CD4-positive, alpha-beta T cell treated with Interferon gamma for 1 hour (primary cell): ENCODE measurements around the gene PUM1.

Experiments
- DNase-seq: peaks from one replicate; pipeline ENCODE4 v3.0.0-alpha.2; 2020

PUM1 gene

DNA sequence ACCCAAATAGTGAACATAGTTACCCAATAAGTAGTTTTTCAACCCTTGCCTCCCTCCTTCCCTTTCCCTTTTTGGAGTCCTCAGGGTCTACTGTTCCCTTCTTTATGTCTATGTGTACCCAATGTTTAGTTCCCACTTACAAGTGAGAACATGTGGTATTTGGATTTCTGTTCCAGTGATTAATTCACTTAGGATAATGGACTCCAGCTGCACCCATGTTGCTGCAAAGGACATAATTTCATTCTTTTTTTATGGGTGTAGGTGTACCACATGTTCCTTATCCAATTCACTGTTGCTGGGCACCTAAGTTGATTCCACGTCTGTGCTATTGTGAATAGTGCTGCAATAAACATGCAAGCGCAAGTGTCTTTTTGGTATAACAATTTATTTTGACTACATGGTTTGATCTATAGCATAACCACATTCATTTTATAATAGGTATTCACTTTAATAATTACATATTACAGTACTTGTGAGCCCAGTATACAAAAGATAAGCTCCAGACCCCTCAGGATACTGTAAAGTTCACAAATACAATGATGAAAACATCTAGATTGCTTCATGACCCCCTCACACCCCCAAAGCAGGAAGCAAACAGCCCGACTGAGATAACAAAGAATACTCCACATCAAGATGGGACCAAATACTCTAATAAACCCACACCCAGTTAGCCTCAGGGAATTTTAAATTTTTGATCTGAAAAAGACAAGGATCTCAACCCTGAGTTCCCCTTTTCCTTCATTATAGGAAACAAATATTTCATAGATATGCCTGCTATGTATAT is 45.3 kb downstream of the PUM1 start:
- no peak for DNase-seq

DNA sequence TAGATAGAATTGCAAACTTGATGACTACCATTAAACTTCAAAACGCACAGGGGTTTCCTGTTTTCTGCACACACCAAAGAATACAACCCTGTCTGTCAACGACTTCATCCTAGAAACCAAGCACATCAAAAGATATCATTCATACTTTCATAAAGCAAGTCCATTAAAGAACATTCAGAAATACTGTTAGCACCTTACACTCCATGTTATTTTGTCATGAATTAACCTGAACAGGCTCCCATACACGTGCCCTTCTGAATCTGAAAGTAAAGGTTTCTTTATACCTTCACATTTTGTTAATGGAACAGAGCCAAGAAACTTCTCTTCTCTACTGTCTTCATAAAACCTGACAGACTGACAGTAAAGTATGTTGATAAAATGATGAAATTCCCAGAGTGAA is 46.1 kb downstream of the PUM1 start:
- DNase-seq, result no peak

DNA sequence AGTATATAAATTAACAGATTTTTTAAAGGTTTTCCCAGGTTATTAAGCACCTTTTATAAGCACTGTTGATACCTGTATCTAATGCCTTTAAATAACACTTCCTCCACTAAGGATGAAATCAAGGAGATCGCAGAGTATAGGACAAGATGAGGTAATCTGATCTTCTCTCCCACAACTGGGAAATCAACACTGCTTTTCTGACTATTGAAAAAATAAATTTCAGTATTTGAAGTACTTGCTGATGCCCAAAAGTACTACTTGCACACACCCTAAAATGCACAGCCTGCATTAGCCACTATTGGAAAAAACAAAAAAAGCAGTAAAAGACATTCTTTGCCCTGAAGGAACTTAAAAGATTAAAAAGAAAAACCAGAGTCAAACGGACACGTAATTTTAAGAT is 48.6 kb downstream of the PUM1 start:
- no peak for DNase-seq

DNA sequence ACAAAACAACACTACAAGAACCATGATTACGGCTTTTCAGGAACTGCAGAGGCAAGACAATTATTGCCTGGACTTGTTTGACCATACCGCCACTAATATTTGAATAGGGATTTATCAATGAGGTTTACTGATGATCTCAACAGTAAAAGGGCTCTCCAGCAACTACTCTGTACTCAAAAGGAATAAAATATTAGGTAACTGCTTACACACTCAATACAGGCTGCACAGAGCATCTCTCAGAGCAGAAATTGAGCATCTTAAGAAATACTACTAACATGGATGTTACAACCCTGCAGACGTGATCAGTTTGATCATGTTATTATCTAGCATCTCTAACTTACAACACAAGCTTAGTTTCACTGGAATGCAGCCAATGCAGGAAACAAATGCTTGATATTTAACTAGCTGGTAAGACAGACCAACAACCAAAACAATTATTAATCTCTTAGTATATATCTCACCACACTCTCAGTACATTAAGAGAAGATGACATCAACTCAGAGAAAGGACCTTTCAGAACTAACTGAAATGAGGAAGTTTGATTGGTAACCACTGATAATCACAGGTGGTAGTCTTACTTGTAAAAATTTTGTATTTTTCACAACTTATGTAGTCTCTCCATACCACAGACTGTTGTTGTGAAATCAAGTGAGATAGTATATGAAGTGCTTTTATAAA is 52.2 kb downstream of the PUM1 start:
- no peak for DNase-seq

DNA sequence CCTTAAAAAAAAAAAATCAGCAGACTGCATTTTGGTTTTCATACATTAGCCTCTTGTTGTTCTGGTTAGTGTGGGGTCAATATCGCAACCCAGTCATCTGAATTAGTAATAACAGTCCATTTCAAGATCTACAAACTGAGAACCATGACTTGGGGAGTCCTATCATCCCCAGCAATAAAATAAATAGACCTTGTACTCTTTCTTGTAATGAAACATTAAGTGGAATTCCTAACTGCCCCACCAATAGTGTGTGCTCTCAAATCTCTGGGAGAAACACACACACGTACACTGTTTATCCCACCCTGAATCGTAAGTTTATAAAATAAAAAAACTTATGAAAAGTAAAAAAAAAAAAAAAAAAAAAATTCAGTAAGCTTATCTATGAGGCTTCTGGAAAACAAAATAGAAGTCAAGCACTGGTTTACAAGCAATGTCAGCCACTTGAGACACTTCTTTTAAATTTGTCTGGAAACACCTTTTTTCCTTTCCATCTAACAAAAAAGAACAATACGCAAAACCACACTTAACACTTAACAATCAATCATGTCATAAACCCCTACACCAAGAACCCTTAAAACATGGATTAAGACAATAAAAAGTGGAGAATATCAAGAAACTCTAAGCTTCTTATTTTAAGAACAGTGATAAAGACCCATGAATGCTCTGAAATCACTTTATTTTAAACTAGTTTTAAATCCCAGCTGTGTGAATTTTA is 53.1 kb downstream of the PUM1 start:
- DNase-seq, result no peak

DNA sequence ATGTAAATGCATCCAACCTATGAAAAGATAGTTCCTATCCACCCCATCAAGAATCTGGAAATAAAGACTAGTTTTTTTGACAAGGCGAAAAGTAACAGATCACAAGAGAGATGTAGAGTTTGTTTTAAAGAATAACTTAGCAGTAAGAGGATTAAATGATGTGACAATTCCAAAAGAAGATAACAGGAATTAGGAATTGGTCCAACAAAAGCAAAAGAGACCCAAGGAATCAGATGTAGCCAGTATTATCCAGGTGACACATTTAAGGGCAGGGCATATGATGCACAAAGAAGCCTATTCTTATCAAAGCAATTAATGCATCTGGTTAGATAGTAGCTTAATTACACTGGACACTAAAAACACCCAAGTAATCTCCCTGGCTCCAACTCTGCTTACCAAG is 53.8 kb downstream of the PUM1 start:
- no peak for DNase-seq

DNA sequence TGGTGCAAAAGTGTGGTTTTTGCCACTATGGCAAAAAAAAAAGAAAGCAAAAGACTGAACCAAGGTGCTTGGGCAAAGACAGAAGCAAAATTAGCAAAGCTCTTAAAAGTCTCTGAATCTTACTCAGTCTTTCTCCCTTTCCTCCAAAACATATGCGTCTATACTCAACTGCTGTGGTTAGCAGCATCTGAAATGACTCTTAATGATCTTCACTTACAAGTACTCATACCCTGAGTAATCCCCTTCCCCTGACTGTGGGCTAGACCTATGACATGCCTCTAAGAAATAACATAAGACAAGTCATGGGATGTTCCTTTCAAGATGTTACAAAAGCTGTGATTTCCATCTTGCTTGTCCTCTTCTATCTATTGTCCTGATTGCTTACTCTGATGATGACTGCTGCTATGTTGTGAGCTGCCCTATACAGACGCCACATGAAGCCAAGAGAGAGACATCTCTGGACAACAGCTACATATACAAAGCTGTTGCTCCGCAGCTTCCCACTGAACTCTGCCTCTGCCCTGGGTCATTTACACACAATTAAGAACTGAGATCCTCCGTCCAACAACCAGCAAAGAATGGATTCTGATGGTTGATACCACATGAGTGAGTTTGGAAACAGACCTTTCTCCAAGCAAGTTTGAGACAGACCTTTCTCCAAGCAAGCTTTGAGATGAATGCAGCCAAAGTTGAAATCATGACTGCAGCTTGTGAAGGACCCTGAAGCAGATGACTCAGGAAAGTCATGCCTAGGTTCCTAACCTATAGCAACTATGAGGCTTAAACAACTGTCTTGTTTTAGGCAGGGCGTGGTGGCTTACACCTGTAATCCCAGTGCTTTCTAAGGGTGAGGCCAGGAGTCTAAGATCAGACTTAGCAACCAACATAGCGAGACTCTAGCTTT is 55.2 kb downstream of the PUM1 start:
- no peak for DNase-seq

DNA sequence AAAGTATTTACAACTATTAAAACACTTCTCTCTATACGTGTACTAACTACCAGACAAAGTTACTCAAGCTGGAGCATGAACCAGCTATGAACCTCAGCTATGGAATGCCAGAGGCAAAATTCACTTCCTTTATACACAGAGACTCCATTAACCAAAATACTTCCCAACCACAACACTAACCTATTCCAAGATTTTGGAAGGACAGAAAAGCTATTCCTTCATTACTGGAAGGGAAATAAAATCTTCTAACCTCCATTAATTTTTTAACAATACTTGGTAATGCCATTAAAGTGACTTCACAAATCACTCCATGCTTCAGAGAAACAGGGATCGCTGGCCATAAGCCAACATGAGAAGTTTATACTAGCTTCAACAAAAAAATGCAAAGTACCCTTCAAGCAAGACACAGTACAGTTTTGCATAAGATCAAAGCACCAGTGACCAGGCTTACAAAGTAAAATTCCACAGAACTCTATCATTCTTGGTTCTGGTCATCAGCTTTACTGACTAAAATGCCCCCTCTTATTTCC is 58.0 kb downstream of the PUM1 start:
- DNase-seq, result no peak

DNA sequence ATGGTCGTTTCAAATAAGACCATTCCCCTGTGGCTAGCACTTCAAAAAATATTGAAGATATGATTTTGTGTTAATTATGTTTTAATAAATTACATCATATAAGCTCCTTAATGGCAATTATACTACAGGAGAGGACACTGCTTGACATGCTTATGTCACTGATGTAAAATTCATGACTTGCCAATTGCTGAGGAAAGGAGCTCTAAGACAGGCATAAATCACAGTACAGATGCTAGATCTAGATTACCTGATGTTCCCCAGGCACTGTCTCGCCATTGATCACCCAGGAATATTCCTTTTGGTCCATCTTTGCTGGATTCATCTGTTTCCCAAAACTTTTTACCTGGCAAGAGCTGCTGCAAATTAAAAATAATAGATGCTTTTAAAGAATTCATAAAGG is 58.8 kb downstream of the PUM1 start:
- DNase-seq, result no peak

DNA sequence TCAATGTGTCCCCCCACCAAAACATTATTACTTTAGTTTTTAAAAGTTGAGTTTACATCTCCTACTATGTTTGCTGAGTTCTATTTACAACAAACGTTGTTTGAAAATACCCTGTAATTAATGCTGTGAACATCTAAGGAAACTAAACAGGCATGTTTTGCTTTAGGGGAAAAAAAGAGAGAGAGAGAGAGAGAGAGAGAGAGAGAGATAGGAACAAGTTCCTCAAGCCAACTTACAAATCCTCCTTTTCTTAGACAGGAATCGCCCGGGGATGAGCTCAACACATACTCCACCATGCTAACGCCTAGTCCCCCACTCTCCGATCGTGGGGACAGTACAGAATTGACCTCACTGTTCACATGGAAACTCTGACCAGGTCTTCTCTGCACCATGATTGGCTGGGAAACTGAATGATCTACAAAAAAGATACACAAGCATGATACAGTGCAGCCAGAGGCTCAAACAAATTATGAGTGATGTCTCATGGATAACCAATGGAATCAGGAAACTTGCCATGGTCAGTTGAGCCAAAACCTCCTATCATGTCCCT is 59.8 kb downstream of the PUM1 start:
- DNase-seq, result no peak

DNA sequence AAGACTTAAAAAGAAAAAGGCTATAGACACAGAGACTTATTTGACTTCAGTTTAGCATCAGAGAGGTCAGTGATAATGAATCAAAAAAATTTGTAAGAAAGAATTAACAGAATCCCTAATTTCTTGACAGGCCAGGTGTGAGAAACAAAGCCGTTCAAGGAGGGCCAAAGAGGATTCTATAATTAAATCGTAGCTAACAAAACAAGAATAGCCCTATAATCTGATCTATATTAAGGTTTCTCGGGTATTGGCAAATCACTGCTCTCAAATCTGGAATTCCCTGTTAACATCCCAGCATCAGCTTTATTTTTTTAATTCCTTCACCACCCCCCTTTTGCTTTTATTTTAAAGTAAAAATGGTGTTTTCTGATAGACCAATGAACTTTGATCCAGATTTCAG is 60.3 kb downstream of the PUM1 start:
- DNase-seq, result no peak

DNA sequence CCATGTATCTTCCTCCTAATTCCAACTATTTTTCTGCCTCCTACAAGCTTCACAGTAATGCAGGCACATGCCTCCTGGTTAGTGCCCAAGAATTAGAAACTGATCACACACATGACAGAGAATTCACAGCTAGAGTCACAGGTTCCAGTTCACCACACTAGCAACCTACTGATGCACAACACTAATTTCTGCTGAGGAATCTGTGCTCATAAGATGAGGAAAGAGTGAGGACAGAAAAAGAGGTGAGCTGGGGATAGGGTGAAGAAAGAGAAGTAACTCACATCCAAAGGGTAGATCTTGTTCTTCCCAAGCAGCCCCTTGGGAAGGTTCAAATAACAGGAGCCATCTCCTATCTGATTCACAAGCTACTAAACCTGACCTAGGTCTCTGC is 61.3 kb downstream of the PUM1 start:
- DNase-seq, result no peak

DNA sequence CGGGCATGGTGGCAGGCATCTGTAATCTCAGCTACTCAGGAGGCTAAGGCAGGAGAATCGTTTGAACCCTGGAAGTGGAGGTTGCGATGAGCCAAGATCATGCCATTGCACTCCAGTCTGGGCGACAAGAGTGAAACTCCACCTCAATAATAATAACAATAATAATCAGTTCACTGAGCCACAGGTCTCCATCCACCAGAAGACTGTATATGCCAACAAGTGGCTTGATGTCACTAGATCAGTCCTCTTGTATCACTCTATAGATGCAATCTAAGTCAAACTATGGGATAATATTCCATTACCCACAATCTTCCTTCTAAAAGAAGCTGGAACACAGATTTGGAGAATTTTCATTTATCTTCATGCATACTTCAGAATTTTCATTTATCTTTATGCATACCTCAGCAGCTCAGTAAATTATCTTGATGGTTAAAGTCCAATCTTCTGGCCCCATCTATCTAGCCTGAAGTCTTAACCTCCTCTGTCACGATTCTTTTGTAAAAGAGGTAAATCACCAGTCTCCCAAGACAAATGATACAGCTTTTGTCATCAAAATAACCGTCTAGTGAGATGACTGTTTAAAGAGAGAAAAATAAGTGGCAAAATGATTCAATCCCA is 61.8 kb downstream of the PUM1 start:
- no peak for DNase-seq

DNA sequence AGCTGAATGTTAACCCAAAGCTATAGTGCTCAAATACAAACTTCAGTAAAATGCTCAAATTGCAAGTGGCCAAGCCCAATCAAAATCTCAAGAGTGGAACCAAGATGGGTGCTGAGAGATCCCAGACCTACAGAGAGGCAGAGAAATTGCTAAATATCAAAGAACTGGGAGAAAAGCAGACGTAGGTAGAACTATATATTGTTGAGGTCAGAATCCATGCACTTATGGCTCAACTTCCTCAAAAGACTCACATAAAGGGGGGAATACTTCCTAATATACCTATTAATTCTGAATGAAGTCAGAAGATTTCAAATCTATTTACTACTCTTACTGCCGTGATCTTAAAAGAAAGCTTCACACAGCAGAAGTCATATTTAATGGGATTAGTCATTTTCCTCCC is 65.2 kb downstream of the PUM1 start:
- no peak for DNase-seq

DNA sequence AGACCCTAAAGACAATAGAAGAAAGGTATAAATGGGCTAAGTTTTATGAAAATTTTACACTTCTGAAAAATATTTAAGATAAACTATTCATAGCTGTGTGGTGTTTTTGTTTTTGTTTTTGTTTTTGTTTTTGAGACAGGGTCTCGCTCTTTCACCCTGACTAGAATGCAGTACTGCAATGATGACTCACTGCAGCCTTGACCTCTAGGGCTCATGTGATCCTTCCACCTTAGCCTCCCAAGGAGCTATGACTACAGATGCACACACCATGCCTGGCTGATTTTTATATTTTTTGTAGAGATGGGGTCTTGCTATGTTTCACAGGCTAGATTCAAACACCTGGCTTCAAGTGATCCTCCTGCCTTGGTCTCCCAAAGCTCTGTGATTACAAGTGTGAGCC is 66.6 kb downstream of the PUM1 start:
- no peak for DNase-seq

DNA sequence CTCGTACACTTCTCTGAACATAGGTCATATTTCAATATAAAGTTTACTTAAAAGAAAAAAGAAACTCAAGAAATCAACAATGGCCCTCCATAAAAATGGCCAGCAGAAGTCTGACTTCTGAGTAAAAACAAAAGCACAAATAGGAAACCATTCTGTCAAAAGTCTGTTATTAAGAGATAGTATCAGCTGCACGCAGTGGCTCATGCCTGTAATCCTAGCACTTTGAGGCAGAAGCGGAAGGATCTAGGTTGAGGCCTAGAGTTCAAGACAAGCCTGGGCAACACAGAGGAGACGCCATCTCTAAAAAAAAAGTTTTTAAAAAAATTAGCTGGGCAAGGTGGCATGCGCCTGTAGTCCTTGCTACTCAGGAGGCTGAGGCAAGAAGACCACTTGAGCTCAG is 67.3 kb downstream of the PUM1 start:
- DNase-seq, result no peak

DNA sequence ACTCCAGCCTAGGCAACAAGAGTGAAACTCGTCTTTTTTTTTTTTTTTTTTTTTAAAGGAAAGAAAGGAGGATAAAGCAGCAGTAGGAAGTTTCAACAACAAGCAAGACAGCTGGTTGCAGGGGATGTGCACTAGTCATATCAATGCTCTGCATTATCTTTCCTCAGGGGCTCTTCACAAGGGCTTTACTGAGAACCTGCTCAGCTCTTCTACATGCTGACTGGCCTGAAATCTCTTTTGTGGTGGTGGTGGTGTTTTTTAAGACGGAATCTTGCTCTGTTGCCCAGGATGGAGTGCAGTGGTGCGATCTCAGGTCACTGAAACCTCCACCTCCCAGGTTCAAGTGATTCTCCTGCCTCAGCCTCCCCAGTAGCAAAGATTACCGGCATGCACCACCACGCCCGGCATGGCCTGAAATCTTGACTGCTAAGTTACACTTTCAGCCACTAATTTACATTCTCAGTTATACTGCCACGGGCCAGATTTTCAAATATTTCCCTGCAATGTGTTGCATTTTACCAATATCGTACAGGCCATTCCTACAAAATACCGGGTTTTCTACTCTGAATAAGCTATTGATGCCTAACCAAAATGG is 68.0 kb downstream of the PUM1 start:
- DNase-seq, result no peak

DNA sequence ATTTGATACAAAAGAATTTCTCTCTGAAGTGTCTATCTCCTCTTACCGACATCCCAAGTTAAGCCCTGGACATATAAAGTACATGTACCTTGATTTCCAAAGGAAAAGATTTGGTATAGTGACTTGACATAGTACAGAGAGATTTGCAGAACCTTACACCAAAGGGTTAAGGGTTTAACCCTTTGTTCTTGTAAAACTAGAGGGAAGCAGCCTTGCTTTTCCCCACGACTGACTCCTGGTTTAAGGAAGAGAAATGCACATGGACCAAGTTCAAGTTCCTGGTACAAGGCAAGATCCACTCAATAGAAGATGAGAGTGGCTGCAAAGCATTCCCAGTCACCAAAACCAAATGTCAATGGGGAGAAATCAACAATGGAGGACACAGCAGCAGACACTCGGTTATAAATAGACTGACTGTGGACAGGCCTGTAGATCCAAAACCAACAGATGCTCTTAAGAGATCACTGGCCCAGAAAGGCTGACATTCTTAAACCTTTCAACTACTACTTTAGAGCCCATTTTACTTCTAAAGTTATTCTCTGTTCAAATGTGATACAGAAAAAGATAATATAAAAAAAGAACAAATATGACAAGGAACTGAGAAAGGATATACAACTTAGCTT is 69.4 kb downstream of the PUM1 start:
- no peak for DNase-seq

DNA sequence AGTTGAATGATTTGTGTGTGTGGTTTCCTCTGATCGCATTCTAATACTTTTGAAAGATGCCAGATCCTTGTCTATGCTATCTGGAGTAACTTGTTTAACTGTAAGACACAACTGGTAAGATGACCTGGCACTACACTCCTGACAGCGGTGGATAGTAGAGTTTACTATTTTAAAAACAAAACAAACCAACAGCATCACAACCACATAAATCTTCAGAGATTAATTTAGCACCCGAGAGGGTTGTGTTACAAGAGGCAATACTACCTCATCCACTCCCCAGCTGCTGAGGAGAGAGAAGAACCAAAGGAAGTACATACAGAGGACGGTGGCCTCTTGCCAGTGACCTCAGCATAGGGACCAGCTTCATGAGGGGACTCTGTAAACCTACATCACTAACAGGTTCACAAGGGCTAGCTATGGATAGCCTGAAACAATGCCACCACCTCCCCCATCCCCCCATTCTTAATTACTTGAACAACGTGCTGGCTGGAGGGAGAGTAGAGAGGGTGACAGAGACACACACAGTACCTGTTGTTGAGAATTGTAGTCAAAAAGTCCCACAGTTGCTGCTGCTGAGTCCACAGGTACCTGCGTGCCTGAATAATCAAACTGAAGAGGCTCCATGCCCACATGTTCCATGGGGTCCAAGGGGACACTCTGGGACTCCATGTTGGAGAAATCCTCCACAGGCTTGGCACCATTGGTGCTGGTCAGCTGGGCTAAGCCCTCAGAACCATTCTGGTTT is 73.5 kb downstream of the PUM1 start:
- no peak for DNase-seq

DNA sequence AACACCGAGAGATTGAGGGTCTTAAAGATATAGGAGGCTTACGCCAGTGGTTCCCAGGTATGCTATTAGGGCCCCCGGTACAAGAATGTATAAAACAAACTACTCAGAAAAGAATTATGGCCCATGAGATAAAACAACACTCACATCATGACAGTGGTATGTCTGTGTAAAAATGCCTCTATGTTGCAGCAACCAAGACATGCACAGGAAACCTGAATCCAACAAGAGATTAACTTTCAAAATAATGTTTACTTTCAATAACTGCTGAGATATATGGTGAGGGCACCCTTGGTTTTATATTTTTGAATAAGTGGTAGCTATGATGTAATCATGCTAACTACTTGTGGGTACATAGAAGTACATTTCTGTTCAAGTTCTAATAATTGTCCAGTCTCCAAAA is 74.9 kb downstream of the PUM1 start:
- DNase-seq, result no peak
